KMS-11 (cell line): ENCODE results near the gene SLC38A7.

Source experiments
- H2AFZ ChIP-seq: fragments of 200-600 bp; sonication (generic); 2 replicates; pipeline ENCODE4 v1.6.1; 2016; ENCODE audit warnings: antibody characterized with exemption, mixed run types, low read depth
- H3K27ac ChIP-seq: fragments of 200-600 bp; sonication (generic); 2 replicates; pipeline ENCODE4 v1.6.1; 2016; ENCODE audit warnings: mild to moderate bottlenecking, mixed run types
- H3K27me3 ChIP-seq: fragments of 200-600 bp; sonication (generic); 2 replicates; pipeline ENCODE4 v1.6.1; 2017; ENCODE audit warnings: mild to moderate bottlenecking, low read depth, mixed run types, moderate library complexity; ENCODE audit not compliant: insufficient read depth
- H3K36me3 ChIP-seq: fragments of 200-600 bp; sonication (generic); 2 replicates; pipeline ENCODE4 v1.6.1; 2017; ENCODE audit warnings: mild to moderate bottlenecking, mixed run types; ENCODE audit not compliant: insufficient read depth
- H3K4me1 ChIP-seq: fragments of 200-600 bp; sonication (generic); 2 replicates; pipeline ENCODE4 v1.6.1; 2016; ENCODE audit warnings: mild to moderate bottlenecking, low read depth, mixed run types; ENCODE audit not compliant: poor library complexity, severe bottlenecking
- H3K4me2 ChIP-seq: fragments of 200-600 bp; sonication (generic); 2 replicates; pipeline ENCODE4 v1.7.0; 2016; ENCODE audit warnings: mild to moderate bottlenecking, mixed run types
- H3K4me3 ChIP-seq: fragments of 200-600 bp; sonication (generic); IDR thresholded peaks from 2 replicates; pipeline ENCODE4 v1.6.1; 2017; ENCODE audit warnings: low read depth, low read length, mixed read lengths; ENCODE audit not compliant: insufficient read depth
- H3K79me2 ChIP-seq: fragments of 200-600 bp; sonication (generic); 2 replicates; pipeline ENCODE4 v1.6.1; 2016; ENCODE audit warnings: low read depth, mixed run types; ENCODE audit not compliant: insufficient read depth
- H3K9ac ChIP-seq: fragments of 200-600 bp; sonication (generic); 2 replicates; pipeline ENCODE4 v1.6.1; 2016; ENCODE audit warnings: mild to moderate bottlenecking, mixed run types
- H4K20me1 ChIP-seq: fragments of 200-600 bp; sonication (generic); 2 replicates; pipeline ENCODE4 v1.6.1; 2016; ENCODE audit warnings: mild to moderate bottlenecking, mixed run types; ENCODE audit not compliant: insufficient read depth
- TF ChIP-seq, protein P1 (sequence below): fragments of 200-600 bp; sonication (generic); conservative IDR thresholded peaks from 2 replicates; pipeline ENCODE4 v1.6.1; 2017; ENCODE audit warnings: low read depth, mild to moderate bottlenecking, antibody characterized with exemption, low read length, moderate library complexity, mixed read lengths

Gene SLC38A7

DNA sequence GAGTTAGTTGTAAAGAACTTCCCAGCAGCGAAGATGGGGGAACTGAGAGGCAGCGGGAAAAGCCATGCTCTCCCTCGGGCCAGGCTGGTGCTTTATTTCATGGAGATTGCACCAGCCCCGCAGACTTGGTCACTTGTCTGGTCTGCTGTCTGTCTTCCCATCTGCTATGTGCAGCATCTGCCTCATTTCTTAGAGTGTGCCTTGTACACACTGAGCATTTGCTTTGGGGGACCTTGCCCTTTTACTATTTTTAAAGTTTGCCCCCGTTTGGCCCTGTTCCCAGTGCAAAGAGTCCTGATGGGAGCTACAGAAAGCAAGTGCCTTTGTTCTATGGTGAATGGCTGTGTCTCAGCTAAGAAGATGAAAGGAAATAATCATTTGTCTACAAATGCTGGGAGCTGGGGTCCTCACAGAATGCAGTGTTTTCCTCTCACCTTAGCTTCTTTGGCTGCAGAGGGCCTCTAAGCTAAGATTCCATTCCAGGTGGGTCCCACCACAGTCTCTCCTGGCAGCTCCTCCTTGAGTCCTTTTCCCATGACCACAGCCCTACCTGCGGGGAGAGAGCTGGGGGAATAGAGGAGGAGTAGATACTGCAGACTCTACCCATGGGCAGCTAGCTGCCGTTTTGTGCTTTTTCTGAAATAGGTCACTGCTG, 29.9 kb downstream of the SLC38A7 start:
- Histone ChIP-seq H4K20me1 (no peaks in the 10 kb centered on the region), H3K27ac (no peak overlapping the region), H3K9ac (no peak overlapping the region), H3K4me3 (no peak overlapping the region), H3K79me2 (no peaks in the 10 kb centered on the region), H2AFZ (no peak overlapping the region), H3K4me2 (no peak overlapping the region), H3K36me3 (no peaks in the 10 kb centered on the region), H3K4me1 (no peaks in the 10 kb centered on the region), H3K27me3 (no peaks in the 10 kb centered on the region)
- TF ChIP-seq, protein P1, sequence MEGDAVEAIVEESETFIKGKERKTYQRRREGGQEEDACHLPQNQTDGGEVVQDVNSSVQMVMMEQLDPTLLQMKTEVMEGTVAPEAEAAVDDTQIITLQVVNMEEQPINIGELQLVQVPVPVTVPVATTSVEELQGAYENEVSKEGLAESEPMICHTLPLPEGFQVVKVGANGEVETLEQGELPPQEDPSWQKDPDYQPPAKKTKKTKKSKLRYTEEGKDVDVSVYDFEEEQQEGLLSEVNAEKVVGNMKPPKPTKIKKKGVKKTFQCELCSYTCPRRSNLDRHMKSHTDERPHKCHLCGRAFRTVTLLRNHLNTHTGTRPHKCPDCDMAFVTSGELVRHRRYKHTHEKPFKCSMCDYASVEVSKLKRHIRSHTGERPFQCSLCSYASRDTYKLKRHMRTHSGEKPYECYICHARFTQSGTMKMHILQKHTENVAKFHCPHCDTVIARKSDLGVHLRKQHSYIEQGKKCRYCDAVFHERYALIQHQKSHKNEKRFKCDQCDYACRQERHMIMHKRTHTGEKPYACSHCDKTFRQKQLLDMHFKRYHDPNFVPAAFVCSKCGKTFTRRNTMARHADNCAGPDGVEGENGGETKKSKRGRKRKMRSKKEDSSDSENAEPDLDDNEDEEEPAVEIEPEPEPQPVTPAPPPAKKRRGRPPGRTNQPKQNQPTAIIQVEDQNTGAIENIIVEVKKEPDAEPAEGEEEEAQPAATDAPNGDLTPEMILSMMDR = no peak

DNA sequence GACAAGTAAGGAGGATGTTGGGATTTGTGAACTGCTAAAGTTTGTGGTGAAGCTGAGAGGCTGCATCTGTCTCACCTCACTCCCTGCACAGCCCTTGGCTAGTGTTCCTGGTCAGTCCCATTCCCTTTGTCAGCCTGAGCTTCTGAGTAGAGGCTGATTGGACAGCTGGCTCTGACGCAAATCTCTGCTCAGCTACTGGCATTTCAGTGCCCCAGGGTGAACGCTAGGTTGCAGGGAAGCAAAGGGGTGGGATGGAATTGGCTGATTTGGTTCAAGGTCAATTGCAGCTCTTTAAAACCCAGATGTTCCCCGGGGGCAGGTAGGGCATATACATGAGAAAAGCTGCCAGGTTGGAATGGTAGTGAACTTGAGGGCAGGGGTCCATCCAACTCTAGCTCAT, 31.8 kb downstream of the SLC38A7 start:
- no peak overlapping the region for H3K9ac ChIP-seq
- no peaks in the 10 kb centered on the region for H3K79me2 ChIP-seq
- H2AFZ ChIP-seq = no peak overlapping the region
- no peaks in the 10 kb centered on the region for H4K20me1 ChIP-seq
- TF ChIP-seq, protein P1 = no peak
- H3K4me1 ChIP-seq = no peaks in the 10 kb centered on the region
- H3K4me2 ChIP-seq = no peak overlapping the region
- H3K36me3 ChIP-seq = no peaks in the 10 kb centered on the region
- no peaks in the 10 kb centered on the region for H3K27me3 ChIP-seq
- no peak overlapping the region for H3K4me3 ChIP-seq
- no peak overlapping the region for H3K27ac ChIP-seq

DNA sequence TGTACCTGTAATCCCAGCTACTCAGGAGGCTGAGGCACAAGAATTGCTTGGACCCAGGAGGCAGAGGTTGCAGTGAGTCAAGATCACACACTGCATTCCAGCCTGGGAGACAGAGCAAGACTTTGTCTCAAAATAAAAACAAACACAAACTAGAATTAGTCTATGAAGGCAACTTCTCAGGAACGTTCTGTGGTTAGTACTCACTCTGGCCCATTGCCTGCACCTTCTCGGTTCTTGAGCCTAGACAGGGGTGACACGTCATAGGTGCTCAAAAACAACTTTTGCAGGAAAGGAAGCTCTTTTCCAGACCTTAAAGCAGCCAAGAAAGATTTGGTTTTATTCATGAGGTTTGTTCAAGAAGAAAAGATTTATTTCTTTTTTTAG, 32.6 kb downstream of the SLC38A7 start:
- no peaks in the 10 kb centered on the region for H3K27me3 ChIP-seq
- H3K36me3 ChIP-seq = no peaks in the 10 kb centered on the region
- H4K20me1 ChIP-seq = no peaks in the 10 kb centered on the region
- no peak overlapping the region for H3K4me3 ChIP-seq
- no peaks in the 10 kb centered on the region for H3K4me1 ChIP-seq
- no peak overlapping the region for H3K4me2 ChIP-seq
- H3K9ac ChIP-seq = no peak overlapping the region
- H3K27ac ChIP-seq = no peak overlapping the region
- no peaks in the 10 kb centered on the region for H3K79me2 ChIP-seq
- TF ChIP-seq, protein P1 = no peak
- no peak overlapping the region for H2AFZ ChIP-seq

DNA sequence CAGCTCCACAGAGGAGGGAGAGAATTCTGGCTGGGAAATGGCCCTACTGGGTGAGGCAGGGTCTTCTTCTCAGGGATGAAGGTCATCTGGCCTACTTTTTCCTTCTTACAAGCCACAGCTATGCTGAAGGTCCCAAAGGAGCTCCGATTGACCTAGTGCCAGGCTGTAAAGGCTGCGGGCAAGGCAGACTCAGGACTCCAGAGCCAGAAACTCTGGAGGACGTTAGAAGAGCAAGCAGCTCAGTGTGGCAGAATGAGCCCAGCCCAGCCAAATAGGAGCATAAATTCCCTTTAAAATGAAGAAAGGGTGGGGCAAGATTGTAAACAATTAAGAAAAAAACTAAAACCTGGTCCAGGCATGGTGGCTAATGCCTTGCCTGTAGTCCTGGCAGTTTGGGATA, 34.9 kb downstream of the SLC38A7 start:
- Histone ChIP-seq H3K27ac (no peak overlapping the region), H3K36me3 (no peaks in the 10 kb centered on the region)

More for the DNA sequence above, 34.9 kb downstream of the SLC38A7 start:
- Histone ChIP-seq H3K4me2 (no peak overlapping the region), H4K20me1 (no peaks in the 10 kb centered on the region), H3K4me3 (no peak overlapping the region), H3K4me1 (no peaks in the 10 kb centered on the region), H3K79me2 (no peaks in the 10 kb centered on the region), H3K27me3 (no peaks in the 10 kb centered on the region), H3K9ac (no peak overlapping the region), H2AFZ (no peak overlapping the region)
- TF ChIP-seq, protein P1 = no peak
